EH (cell line): ENCODE measurements around the gene OR5B21.

Experiments used
- DNase-seq: peaks from one replicate; pipeline ENCODE4 v3.0.0-alpha.2; 2015; ENCODE audit warnings: low read depth

Gene OR5B21

GRCh38 chr11:58508005-58508404 is at the start of gene OR5B21:
OR5B21 (minus strand) TSS chr11:58508105; CDS start chr11:58508105, 0 bp downstream.
- DNase-seq, result no peak

- no peak for DNase-seq
These were observed 41.7 kb upstream of the OR5B21 start for GRCh38 chr11:58549644-58550043.

GRCh38 chr11:58546841-58547240 is 38.9 kb upstream of the OR5B21 start:
- DNase-seq, result no peak

GRCh38 chr11:58531865-58532341 is 24.0 kb upstream of the OR5B21 start:
- no peak for DNase-seq

- no peak for DNase-seq
These were observed 22.3 kb upstream of the OR5B21 start for GRCh38 chr11:58530236-58530635.

DNA sequence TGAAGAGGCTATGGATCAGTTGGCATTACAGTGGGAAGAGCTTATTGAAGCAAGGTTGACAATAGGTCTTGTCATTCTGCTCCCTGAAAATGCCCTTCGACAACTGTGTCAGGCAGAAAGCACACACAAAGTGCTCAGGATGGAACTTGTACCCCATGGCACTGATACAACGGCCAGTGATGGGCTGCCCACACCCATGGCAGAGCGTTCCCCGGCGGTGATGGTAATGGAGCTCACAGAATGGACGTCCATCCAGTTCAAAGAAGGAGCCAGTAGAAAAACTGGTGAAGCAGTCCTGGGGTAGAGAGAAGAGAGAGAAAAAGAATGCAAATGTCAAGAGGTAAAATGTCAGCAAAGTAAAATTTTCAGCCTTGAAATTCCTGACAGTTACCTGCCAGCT is 19.5 kb upstream of the OR5B21 start:
- no peak for DNase-seq

- no peak for DNase-seq
These were observed 18.8 kb upstream of the OR5B21 start for GRCh38 chr11:58526721-58527120.

DNA sequence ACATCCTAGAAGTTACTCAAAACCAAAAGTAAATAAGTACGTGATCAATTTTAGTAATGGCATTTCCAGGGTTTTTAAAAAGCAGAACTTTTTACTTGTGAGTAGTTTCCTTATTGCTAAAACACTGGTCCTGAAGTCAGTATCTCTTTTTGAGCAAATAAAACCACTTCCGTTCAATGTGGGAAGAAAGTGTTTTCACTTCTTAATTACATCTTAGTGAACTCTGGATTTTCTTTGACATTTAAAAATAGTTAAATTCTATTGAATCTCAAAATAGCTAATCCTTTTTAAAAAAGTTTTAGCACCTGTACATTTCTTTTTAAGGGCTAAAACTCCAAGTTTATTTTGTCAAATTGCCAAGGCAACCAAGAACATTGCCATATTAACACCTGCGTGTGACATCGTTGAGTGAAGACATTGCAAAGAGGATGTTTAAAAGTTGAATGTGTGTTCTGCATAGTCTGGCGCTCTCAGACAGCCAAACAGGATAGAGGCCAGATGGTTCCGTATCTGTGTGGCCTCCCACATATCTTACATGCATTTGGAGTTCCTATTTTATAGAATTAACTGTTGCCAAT is 17.2 kb upstream of the OR5B21 start:
- peak; percentile 1 for DNase-seq

- peak; percentile 83 for DNase-seq
These were observed 16.5 kb upstream of the OR5B21 start for GRCh38 chr11:58524232-58525036.

DNA sequence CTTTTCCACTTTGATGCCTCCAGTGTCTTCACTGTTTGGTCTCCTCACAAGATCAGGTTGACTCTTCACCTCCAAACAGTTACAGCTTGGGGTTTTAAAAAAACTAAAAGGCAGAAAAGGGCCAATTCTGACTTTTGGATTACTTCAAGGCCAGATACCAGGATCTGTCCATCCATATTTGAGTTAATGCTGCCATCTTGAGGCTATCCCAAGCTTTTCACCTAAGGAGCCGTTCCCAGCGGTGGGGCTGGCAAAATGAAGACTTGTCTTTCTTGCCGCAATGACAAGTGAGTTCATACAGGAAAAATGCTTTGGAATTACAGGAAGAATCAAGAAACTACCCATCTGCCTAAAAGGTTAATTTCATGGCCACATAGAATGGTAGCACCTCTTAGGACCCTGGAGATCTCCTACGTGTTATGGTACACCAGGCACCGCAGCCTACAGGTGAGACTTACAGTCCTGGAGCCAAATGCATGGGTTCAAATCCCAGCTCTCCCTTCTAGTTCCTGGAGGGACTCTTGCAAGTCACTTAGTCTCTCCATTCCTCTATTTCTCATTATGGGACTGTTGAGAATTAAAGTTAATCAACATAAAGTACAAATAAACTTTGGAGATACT is 6.0 kb upstream of the OR5B21 start:
- DNase-seq, result peak; percentile 74

- no peak for DNase-seq
These were observed 3.7 kb upstream of the OR5B21 start for GRCh38 chr11:58511636-58512035.

DNA sequence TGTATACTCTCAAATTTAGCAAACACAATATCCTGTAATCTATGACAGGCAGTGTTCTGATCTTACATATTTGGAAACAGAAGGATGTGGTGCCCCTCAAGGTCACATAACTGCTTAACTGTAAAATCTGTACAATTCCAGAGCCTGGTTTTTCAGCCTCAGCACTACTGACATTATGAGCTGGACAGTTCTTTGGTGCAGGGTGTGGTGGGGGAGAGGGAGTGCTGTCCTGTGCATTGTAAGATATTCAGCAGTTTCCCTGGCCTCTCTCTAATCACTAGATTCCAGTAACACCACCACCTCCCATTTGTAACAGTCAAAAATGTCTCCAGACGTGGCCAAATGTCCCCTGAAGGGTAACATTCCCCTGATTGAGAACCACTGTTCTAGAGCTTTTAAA is 1.8 kb upstream of the OR5B21 start:
- no peak for DNase-seq

- DNase-seq, result no peak
These were observed 909 bp upstream of the OR5B21 start for GRCh38 chr11:58508814-58509213.

- no peak for DNase-seq
These were observed 550 bp downstream of the OR5B21 start for GRCh38 chr11:58507355-58507754.

DNA sequence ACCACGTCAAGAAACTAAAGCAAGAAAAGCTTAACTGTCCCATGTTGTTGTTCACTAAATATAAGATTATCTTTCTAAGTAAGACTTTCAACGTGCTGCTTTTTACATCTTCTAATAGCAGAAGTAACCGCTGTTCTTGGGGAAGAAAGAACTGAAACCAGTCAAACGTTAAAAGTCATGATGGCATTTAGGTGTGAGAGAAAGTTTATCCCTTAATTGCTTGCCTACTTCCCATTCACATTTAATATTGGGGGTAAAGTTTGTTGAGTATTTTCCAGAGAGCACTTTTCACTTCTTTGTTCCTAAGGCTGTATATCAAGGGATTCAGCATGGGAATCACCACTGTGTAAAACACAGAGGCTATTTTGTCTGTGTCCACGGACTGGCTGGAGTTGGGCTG is 970 bp downstream of the OR5B21 start:
- DNase-seq, result no peak

DNA sequence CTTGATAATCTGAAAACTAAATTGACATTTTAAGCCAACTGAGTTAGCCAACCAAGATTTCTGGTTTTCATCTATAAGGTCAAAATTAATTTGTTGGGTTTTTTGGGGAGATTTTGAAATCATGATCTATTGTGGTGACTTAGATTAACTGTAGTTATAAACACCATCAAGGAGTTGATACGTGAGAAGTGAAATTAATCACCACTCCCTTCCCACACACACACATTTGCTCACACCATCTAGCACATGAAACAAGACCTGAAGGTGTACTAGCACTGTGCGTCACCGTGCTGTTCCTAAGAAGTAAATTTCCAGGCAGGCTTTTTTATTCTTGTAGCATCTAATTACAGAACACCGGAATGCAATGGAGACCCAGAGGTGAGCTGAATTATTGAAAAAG is 2.1 kb downstream of the OR5B21 start:
- no peak for DNase-seq

DNA sequence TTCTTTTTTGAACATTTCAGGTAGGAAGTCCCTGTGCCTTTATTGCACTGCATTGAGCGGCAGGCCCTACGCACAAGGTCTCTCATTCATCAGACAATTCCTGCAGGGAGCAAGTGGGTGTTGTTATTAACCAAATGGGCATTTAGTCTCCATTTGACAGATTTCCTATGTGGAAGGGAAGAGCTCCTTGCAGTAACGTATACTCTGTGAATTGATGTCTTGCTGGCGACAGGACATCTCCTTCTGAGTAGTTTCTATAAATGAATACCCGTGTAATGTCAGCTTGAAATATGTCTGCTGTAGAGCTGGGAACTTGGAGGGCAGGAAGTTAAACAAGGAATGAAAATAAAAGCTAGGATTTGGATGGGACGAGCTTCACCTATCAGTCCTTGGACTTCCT is 3.7 kb downstream of the OR5B21 start:
- DNase-seq, result no peak

DNA sequence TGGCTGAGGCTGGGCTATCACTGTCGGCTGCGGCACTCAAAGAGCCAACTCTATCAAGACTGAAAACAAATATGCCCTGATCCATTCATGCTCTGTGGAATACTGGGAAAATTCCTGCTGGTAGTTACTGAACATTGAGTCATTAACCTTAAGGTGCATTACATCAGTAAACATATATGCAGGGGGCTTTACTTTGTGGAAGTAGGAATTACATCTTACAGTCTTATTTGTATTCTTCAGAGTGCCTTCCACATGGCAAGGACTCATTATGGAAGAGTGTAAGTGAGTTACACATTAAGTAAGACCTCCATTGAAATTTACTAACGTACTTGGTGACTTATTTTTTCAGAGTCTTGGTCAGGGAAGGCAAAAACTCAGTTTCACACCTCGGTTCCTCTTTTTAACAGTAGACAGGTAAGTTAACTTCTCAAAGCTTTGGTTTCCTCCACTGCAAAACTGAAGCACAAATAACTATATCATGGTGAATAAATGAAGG is 4.5 kb downstream of the OR5B21 start:
- no peak for DNase-seq

DNA sequence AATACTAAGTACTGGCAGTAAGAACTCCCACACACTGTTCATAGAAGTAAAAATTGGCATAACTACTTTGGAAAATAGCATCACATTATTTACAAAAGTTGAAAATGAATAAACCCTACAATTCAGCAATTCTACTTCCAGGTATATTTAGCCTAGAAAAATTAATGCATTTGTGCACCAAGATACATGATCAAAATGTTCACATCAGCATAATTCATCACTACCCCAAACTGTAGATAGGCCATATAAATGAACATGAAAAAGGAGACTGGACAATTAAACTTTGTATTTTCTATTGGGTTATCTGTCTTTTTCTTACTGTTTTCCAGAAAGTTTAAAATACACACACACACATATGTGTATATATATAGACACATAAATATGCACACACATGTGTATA is 5.9 kb downstream of the OR5B21 start:
- no peak for DNase-seq

GRCh38 chr11:58498464-58498863 is 9.4 kb downstream of the OR5B21 start:
- DNase-seq, result peak; percentile 14

DNA sequence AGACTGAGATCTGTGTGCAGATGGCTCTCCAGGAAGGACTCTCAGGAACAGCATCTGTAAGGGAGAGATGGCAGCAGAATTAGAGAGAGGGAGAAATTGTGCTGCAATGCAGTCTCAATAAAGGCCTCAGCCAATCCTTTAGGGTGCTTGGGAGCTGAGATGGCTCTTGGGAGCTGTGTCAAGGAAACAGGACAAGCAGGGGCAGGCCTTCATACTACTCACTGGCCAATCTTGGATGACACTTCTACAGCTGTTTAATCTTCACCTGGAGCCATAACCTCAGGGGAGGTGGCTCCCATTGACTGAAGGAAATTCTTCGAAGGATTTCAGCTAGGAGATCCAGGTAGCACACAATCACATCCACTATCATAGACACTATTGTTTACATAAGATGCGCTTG is 10.0 kb downstream of the OR5B21 start:
- no peak for DNase-seq

DNA sequence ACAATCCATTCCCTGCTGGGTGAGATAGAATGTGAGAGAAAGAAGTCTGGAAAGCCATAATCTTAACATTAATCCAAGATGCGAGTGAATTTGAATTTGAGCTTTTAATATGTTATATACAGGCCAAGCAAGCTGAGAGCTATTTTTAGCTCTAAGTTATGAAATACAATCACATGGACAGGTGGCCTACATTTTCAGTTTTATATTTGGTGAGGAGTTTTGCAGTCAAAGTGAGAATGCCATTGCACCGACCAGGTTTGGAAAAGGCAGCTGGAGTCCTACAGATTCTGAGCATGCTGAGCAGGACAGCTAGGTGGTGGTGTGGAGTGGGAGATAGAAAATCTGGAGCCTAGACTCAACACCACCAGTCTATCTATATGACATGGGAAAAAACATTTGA is 12.0 kb downstream of the OR5B21 start:
- DNase-seq, result no peak

DNA sequence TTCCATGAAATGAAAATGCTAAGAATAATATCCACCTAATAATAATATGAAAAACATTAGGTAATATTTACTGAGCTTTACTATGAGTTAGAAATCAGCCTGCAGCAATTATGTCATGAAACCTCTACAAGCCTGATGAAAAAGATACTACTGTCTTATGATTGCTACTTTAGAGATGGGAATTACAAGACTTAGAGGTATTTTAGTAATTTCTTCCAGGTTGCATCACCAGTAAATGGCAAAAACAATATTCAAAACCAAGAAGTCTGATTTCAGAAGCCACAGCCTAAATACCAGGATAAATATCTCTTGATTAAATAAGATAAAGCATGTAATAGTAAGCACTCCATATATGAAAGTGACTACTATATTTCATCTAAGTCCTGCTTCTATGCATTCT is 13.8 kb downstream of the OR5B21 start:
- DNase-seq, result peak; percentile 66
